ENCODE results near the gene ZNF730. TPM values are rescaled to one million over a fixed set of nuclear protein-coding genes. Genes with fewer than 3 reads are reported as not detected.
"Not testable (repeated sequence)": the region's sequence is repeated elsewhere in the genome, so short reads cannot be mapped to it uniquely, and the experiment has no call there.

ZNF730 gene
- polyA plus RNA-seq, 3 donors = not detected

GRCh38 chr19:23071147-23071511 is 45.7 kb upstream of the ZNF730 start:
- Mint-ChIP-seq H3K27me3 (ENCODE audit: low read depth in 3 of 3) (peaks cover 25 to 42% (median 33%) of the 10 kb centered on the region in 3 donors), H3K4me1 (peaks cover 18% of the 10 kb centered on the region), H3K4me3 (peak overlapping the region in 1 of 2 donors; percentile 70), H3K27ac (no peak overlapping the region), H3K36me3 (peaks cover 0 to 3% of the 10 kb centered on the region in 2 donors), H3K9me3 (peaks cover 22 to 66% (median 59%) of the 10 kb centered on the region in 7 donors)
- Histone ChIP-seq H3K27me3 (ENCODE audit: control insufficient read depth in 2 of 2, insufficient read depth in 2 of 2, low read length in 2 of 2) (peaks cover 2 to 22% of the 10 kb centered on the region in 2 donors), H3K9ac (ENCODE audit: insufficient read depth, low read length, poor library complexity, severe bottlenecking) (no peak overlapping the region), H3K79me2 (ENCODE audit: insufficient read depth, low read length) (no peaks in the 10 kb centered on the region), H3K4me2 (replicated peaks; ENCODE audit: extremely low read depth, low read length, poor library complexity, severe bottlenecking) (peak overlapping the region; percentile 24), H4K20me1 (ENCODE audit: insufficient read depth, low read length) (no peaks in the 10 kb centered on the region), H2AFZ (ENCODE audit: insufficient read depth, low read depth, low read length, poor library complexity, severe bottlenecking) (no peak overlapping the region), H3K4me1 (ENCODE audit: control insufficient read depth in 1 of 2, insufficient read depth in 2 of 2, low read length in 2 of 2) (peaks cover 5 to 6% of the 10 kb centered on the region in 2 donors), H3K4me3 (replicated peaks in 1 of 3; ENCODE audit: low read depth in 2 of 3, low read length in 3 of 3) (peak overlapping the region in 1 of 3 experiments; percentile 10), H3K9me3 (replicated peaks in 1 of 2; ENCODE audit: control insufficient read depth in 1 of 2, insufficient read depth in 1 of 2, low read length in 2 of 2) (peaks cover 42 to 54% of the 10 kb centered on the region in 2 donors), H3K36me3 (replicated peaks in 1 of 2; ENCODE audit: control insufficient read depth in 1 of 2, insufficient read depth in 2 of 2, low read length in 2 of 2) (no peaks in the 10 kb centered on the region), H3K27ac (ENCODE audit: low read depth in 1 of 2, low read length in 2 of 2) (no peak overlapping the region)
- intact Hi-C loops (cut with micrococcal nuclease) = no loop called here
- WGBS (ENCODE audit: insufficient coverage) = under 1% methylated on average over 30 of the region's 30 CpGs
- DNase-seq = no peak
- no peak for TF ChIP-seq CTCF (IDR thresholded peaks at IDR 0.05)

DNA sequence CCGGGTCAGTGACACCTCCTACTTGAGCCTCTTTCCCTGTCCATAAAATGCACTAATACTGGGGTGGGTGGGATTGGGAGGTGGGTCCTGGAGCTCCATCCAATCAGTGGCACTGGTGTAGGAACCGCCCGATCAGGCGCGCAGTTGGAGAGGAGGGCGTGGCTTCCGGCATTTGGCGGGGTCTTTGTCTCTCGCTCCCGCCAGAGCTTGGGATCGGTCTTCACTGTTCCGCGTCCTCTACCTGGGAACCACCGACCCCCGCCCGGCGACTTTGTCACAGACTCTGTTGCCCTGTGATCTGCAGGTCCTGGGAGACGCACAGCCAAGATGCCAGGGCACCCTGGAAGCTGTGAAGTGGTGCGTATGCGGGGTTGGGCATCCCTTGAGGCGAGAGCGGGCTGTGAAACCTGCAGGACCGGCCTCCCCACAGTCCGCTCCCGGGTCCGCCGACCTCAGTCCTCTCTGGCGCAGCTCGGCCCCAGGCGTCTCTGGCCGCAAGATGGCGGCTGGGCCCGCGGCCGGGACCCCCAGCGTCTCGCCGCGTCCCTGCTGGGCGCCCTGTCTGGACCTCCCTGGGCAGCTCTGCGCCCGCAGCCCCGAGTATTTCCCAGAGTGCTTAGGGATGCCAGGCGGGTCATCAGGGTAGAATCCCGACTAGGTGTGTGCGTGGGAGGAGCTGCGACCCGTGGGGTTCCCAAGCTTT is 41.6 kb upstream of the ZNF730 start:
- under 1% methylated on average over 42 of the region's 48 CpGs for WGBS (ENCODE audit: insufficient coverage)
- Histone ChIP-seq H3K4me2 (replicated peaks; ENCODE audit: extremely low read depth, low read length, poor library complexity, severe bottlenecking) (peak overlapping the region; percentile 87), H3K27me3 (ENCODE audit: control insufficient read depth in 2 of 2, insufficient read depth in 2 of 2, low read length in 2 of 2) (peaks cover 2 to 19% of the 10 kb centered on the region in 2 donors), H3K9me3 (replicated peaks in 1 of 2; ENCODE audit: control insufficient read depth in 1 of 2, insufficient read depth in 1 of 2, low read length in 2 of 2) (peaks cover 20 to 38% of the 10 kb centered on the region in 2 donors), H2AFZ (ENCODE audit: insufficient read depth, low read depth, low read length, poor library complexity, severe bottlenecking) (peak overlapping the region; percentile 91), H3K36me3 (replicated peaks in 1 of 2; ENCODE audit: control insufficient read depth in 1 of 2, insufficient read depth in 2 of 2, low read length in 2 of 2) (no peaks in the 10 kb centered on the region), H3K79me2 (ENCODE audit: insufficient read depth, low read length) (no peaks in the 10 kb centered on the region), H3K4me1 (ENCODE audit: control insufficient read depth in 1 of 2, insufficient read depth in 2 of 2, low read length in 2 of 2) (peaks cover 5 to 6% of the 10 kb centered on the region in 2 donors), H3K9ac (ENCODE audit: insufficient read depth, low read length, poor library complexity, severe bottlenecking) (peak overlapping the region; percentile 57), H3K4me3 (replicated peaks in 1 of 3; ENCODE audit: low read depth in 2 of 3, low read length in 3 of 3) (peak overlapping the region; percentile 41 to 82 (median 41)), H3K27ac (ENCODE audit: low read depth in 1 of 2, low read length in 2 of 2) (no peak overlapping the region), H4K20me1 (ENCODE audit: insufficient read depth, low read length) (no peaks in the 10 kb centered on the region)
- H3K36me3 Mint-ChIP-seq = peaks cover 0 to 6% of the 10 kb centered on the region in 2 donors
- TF ChIP-seq CTCF (IDR thresholded peaks at IDR 0.05) = no peak
- no peak overlapping the region for H3K27ac Mint-ChIP-seq
- peaks cover 22 to 69% (median 58%) of the 10 kb centered on the region in 7 donors for H3K9me3 Mint-ChIP-seq
- H3K27me3 Mint-ChIP-seq (ENCODE audit: low read depth in 3 of 3) = peaks cover 21 to 35% (median 26%) of the 10 kb centered on the region in 3 donors
- no peak for DNase-seq
- H3K4me3 Mint-ChIP-seq = peak overlapping the region; percentile 80 to 90
- intact Hi-C loops (cut with micrococcal nuclease) = no loop called here
- peaks cover 15% of the 10 kb centered on the region for H3K4me1 Mint-ChIP-seq

DNA sequence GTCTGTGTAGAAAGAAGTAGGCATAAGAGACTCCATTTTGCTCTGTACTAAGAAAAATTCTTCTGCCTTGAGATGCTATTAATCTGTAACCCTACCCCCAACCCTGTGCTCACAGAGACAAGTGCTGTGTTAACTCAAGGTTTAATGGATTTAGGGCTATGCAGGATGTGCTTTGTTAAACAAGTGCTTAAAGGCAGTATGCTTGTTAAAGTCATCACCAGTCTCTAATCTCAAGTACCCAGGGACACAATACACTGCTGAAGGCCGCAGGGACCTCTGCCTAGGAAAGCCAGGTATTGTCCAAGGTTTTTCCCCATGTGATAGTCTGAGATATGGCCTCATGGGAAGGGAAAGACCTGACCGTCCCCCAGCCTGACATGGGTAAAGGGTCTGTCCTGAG is 39.0 kb upstream of the ZNF730 start:
- H2AFZ ChIP-seq (ENCODE audit: insufficient read depth, low read depth, low read length, poor library complexity, severe bottlenecking); H3K36me3 ChIP-seq (replicated peaks in 1 of 2; ENCODE audit: control insufficient read depth in 1 of 2, insufficient read depth in 2 of 2, low read length in 2 of 2); H3K27ac ChIP-seq (ENCODE audit: low read depth in 1 of 2, low read length in 2 of 2); H3K4me1 Mint-ChIP-seq; H3K4me3 ChIP-seq (replicated peaks in 1 of 3; ENCODE audit: low read depth in 2 of 3, low read length in 3 of 3); H3K4me3 Mint-ChIP-seq; intact Hi-C loops (cut with micrococcal nuclease); H4K20me1 ChIP-seq (ENCODE audit: insufficient read depth, low read length); H3K4me1 ChIP-seq (ENCODE audit: control insufficient read depth in 1 of 2, insufficient read depth in 2 of 2, low read length in 2 of 2); H3K9ac ChIP-seq (ENCODE audit: insufficient read depth, low read length, poor library complexity, severe bottlenecking); H3K27ac Mint-ChIP-seq; DNase-seq; H3K27me3 Mint-ChIP-seq (ENCODE audit: low read depth in 3 of 3); H3K27me3 ChIP-seq (ENCODE audit: control insufficient read depth in 2 of 2, insufficient read depth in 2 of 2, low read length in 2 of 2); H3K79me2 ChIP-seq (ENCODE audit: insufficient read depth, low read length); H3K4me2 ChIP-seq (replicated peaks; ENCODE audit: extremely low read depth, low read length, poor library complexity, severe bottlenecking): not testable (repeated sequence)
- Mint-ChIP-seq H3K9me3 (peaks cover 33 to 73% (median 68%) of the 10 kb centered on the region in 7 donors), H3K36me3 (peaks cover 0 to 13% of the 10 kb centered on the region in 2 donors)
- H3K9me3 ChIP-seq (replicated peaks in 1 of 2; ENCODE audit: control insufficient read depth in 1 of 2, insufficient read depth in 1 of 2, low read length in 2 of 2) = peaks cover 30 to 52% of the 10 kb centered on the region in 2 donors
- 71% methylated on average over 1 of the region's 2 CpGs for WGBS (ENCODE audit: insufficient coverage)
